T-helper 17 cell (primary cell): ENCODE results near the gene LCNL1. TPM values are rescaled to one million over a fixed set of nuclear protein-coding genes. Genes with fewer than 3 reads are reported as not detected.
"Not testable (repeated sequence)": the region's sequence is repeated elsewhere in the genome, so short reads cannot be mapped to it uniquely, and the experiment has no call there.

ENCODE experiments used
- ATAC-seq: fragments of 150-1000 bp; cut with Tn5 transposase; 2 replicates; pipeline ENCODE4 v1.10.0; 2021; ENCODE audit warnings: mild to moderate bottlenecking, moderate library complexity
- DNase-seq, 3 donors: peaks; one replicate each; pipeline versions ENCODE4 v3.0.0 to v3.0.0-alpha.2; 2020 to 2021
- H3K9me3 ChIP-seq: one replicate; pipeline ENCODE4 v1.7.0; 2013; ENCODE audit warnings: low read length, mild to moderate bottlenecking; ENCODE audit not compliant: control insufficient read depth, poor library complexity, severe bottlenecking
- H3K27ac Mint-ChIP-seq: one replicate; pipeline ENCODE4 v1.8.0; 2022; ENCODE audit warnings: mild to moderate bottlenecking, moderate library complexity, mixed read lengths
- H3K27me3 Mint-ChIP-seq: one replicate; pipeline ENCODE4 v1.8.0; 2022; ENCODE audit warnings: mixed read lengths
- H3K36me3 Mint-ChIP-seq: one replicate; pipeline ENCODE4 v1.8.0; 2022; ENCODE audit warnings: low read depth, mixed read lengths
- H3K4me1 Mint-ChIP-seq: one replicate; pipeline ENCODE4 v1.8.0; 2022; ENCODE audit warnings: mild to moderate bottlenecking, mixed read lengths
- H3K4me3 Mint-ChIP-seq: one replicate; pipeline ENCODE4 v1.8.0; 2022; ENCODE audit warnings: mild to moderate bottlenecking, moderate library complexity, mixed read lengths
- total RNA-seq, 4 donors: library from RNA in 2 of 4; stranded (reverse) in 2 of 4; gene quantifications; one replicate each; pipeline ENCODE4 v1.2.3 and lab custom pipeline; 2022 to 2026

Gene LCNL1
- total RNA-seq, 2 donors from 2014 or later, result 0.96 to 2.9 TPM

GRCh38 chr9:137029058-137029936 is 46.5 kb downstream of the LCNL1 start:
- H3K27ac Mint-ChIP-seq, result peak overlapping the region; percentile 87
- H3K9me3 ChIP-seq, result no peaks in the 10 kb centered on the region
- H3K27me3 Mint-ChIP-seq, result no peaks in the 10 kb centered on the region
- peak overlapping the region; percentile 94 for H3K4me3 Mint-ChIP-seq
- peaks cover 31% of the 10 kb centered on the region for H3K4me1 Mint-ChIP-seq
- no peaks in the 10 kb centered on the region for H3K36me3 Mint-ChIP-seq
- DNase-seq (peak; percentile 59 to 72 (median 61)), ATAC-seq (peak; percentile 45)

- ATAC-seq (no peak), DNase-seq (no peak)
- no peaks in the 10 kb centered on the region for H3K27me3 Mint-ChIP-seq
- H3K9me3 ChIP-seq, result no peaks in the 10 kb centered on the region
- no peaks in the 10 kb centered on the region for H3K36me3 Mint-ChIP-seq
- H3K4me1 Mint-ChIP-seq, result peaks cover 38% of the 10 kb centered on the region
- H3K27ac Mint-ChIP-seq, result peak overlapping the region; percentile 87
- H3K4me3 Mint-ChIP-seq, result peak overlapping the region; percentile 94
These were observed 47.2 kb downstream of the LCNL1 start for GRCh38 chr9:137030006-137030405.

GRCh38 chr9:137030538-137031527 is 48.0 kb downstream of the LCNL1 start:
- no peak for ATAC-seq
- H3K9me3 ChIP-seq, result no peaks in the 10 kb centered on the region
- H3K27me3 Mint-ChIP-seq, result no peaks in the 10 kb centered on the region
- H3K4me3 Mint-ChIP-seq, result peak overlapping the region; percentile 94
- H3K27ac Mint-ChIP-seq, result peak overlapping the region; percentile 87
- H3K4me1 Mint-ChIP-seq, result peaks cover 43% of the 10 kb centered on the region
- no peaks in the 10 kb centered on the region for H3K36me3 Mint-ChIP-seq
- no peak for DNase-seq

GRCh38 chr9:137031904-137032640 is 49.3 kb downstream of the LCNL1 start, which contains the start of gene FUT7:
Gene FUT7, minus strand, starts transcription at chr9:137032088. Its CDS starts 97 bp downstream, at chr9:137031991.
- H3K4me3 Mint-ChIP-seq, result peak within 1 kb of the TSS; percentile 94
- peaks cover 38% of the 10 kb centered on the region for H3K4me1 Mint-ChIP-seq
- peak; percentile 14 for ATAC-seq
- DNase-seq, result peak in 1 of 3 donors; percentile 35
- no peaks in the 10 kb centered on the region for H3K36me3 Mint-ChIP-seq
- no peaks in the 10 kb centered on the region for H3K9me3 ChIP-seq
- H3K27ac Mint-ChIP-seq, result peak within 1 kb of the TSS; percentile 87
- no peaks in the 10 kb centered on the region for H3K27me3 Mint-ChIP-seq

- no peaks in the 10 kb centered on the region for H3K9me3 ChIP-seq
- H3K4me3 Mint-ChIP-seq, result peak overlapping the region; percentile 79
- H3K4me1 Mint-ChIP-seq, result peaks cover 35% of the 10 kb centered on the region
- no peaks in the 10 kb centered on the region for H3K27me3 Mint-ChIP-seq
- DNase-seq (peak in 2 of 3 donors; percentile 38 to 41), ATAC-seq (peak; percentile 35)
- no peaks in the 10 kb centered on the region for H3K36me3 Mint-ChIP-seq
- H3K27ac Mint-ChIP-seq, result peak overlapping the region; percentile 62
These were observed 50.1 kb downstream of the LCNL1 start for GRCh38 chr9:137032858-137033257.

GRCh38 chr9:137033481-137033880 is 50.7 kb downstream of the LCNL1 start:
- ATAC-seq, H3K36me3 Mint-ChIP-seq, H3K27me3 Mint-ChIP-seq, H3K9me3 ChIP-seq, DNase-seq: not testable (repeated sequence)
- Mint-ChIP-seq H3K27ac (peak overlapping the region; percentile 62), H3K4me1 (peaks cover 35% of the 10 kb centered on the region), H3K4me3 (peak overlapping the region; percentile 79)

GRCh38 chr9:137034039-137034708 is 51.4 kb downstream of the LCNL1 start:
- no peaks in the 10 kb centered on the region for H3K36me3 Mint-ChIP-seq
- H3K9me3 ChIP-seq, result no peaks in the 10 kb centered on the region
- peak overlapping the region; percentile 87 for H3K4me3 Mint-ChIP-seq
- ATAC-seq (no peak), DNase-seq (no peak)
- peaks cover 34% of the 10 kb centered on the region for H3K4me1 Mint-ChIP-seq
- peak overlapping the region; percentile 85 for H3K27ac Mint-ChIP-seq
- no peaks in the 10 kb centered on the region for H3K27me3 Mint-ChIP-seq

- H3K9me3 ChIP-seq, result no peaks in the 10 kb centered on the region
- peak; percentile 79 for ATAC-seq
- Mint-ChIP-seq H3K4me3 (peak overlapping the region; percentile 87), H3K36me3 (no peaks in the 10 kb centered on the region), H3K27me3 (no peaks in the 10 kb centered on the region), H3K27ac (peak overlapping the region; percentile 85), H3K4me1 (peaks cover 28% of the 10 kb centered on the region)
- DNase-seq, result peak; percentile 79 to 86 (median 80)
These were observed 52.1 kb downstream of the LCNL1 start for GRCh38 chr9:137034709-137035506.

Other genes with a start within 250 kb of the LCNL1 start
- under 1 TPM in 1 of 2 donors, not detected in 1; 0.90 TPM for gene LCN10, start 240.1 kb upstream of the LCNL1 start, total RNA-seq
- gene LCN6, start 234.5 kb upstream of the LCNL1 start, total RNA-seq, result not detected
- gene LCN8, start 224.8 kb upstream of the LCNL1 start, total RNA-seq, result under 1 TPM in 1 of 2 donors, not detected in 1; 0.65 TPM
- gene LCN15, start 218.5 kb upstream of the LCNL1 start, total RNA-seq, result not detected
- gene TMEM141, start 191.6 kb upstream of the LCNL1 start, total RNA-seq, result 10 to 100 TPM; 16.5 to 21.8 TPM
- 1 to 10 TPM; 1.8 to 2.2 TPM for gene CCDC183, start 186.7 kb upstream of the LCNL1 start, total RNA-seq
- gene RABL6, start 175.0 kb upstream of the LCNL1 start, total RNA-seq, result 10 to 100 TPM; 55.6 to 59.7 TPM
- gene AJM1, start 140.5 kb upstream of the LCNL1 start, total RNA-seq, result 1 to 10 TPM; 2.9 to 3.7 TPM
- 10 to 100 TPM; 33.8 to 36.2 TPM for gene PHPT1, start 133.6 kb upstream of the LCNL1 start, total RNA-seq
- 1 to 10 TPM; 3.4 TPM for gene MAMDC4, start 130.6 kb upstream of the LCNL1 start, total RNA-seq
- 100 to 1,000 TPM; 212 to 224 TPM for gene EDF1, start 116.7 kb upstream of the LCNL1 start, total RNA-seq
- gene TRAF2, start 96.5 kb upstream of the LCNL1 start, total RNA-seq, result 10 to 100 TPM; 20.8 to 21.4 TPM
- gene FBXW5, start 38.3 kb upstream of the LCNL1 start, total RNA-seq, result 10 to 100 TPM; 84.3 to 88.4 TPM
- 1 to 10 TPM; 1.4 to 2.7 TPM for gene C8G, start 37.8 kb upstream of the LCNL1 start, total RNA-seq
- gene LCN12, start 30.7 kb upstream of the LCNL1 start, total RNA-seq, result 1 to 10 TPM; 2.6 to 4.2 TPM
- gene PTGDS, start 5.5 kb upstream of the LCNL1 start, total RNA-seq, result 100 to 1,000 TPM in 1 of 2 donors, 10 to 100 TPM in 1; 21.4 to 166 TPM
- gene PAXX, start 9.4 kb downstream of the LCNL1 start, total RNA-seq, result 10 to 100 TPM; 85.7 to 89.9 TPM
- gene CLIC3, start 13.6 kb downstream of the LCNL1 start, total RNA-seq, result 1 to 10 TPM; 1.9 to 2.1 TPM
- gene ABCA2, start 45.2 kb downstream of the LCNL1 start, total RNA-seq, result 100 to 1,000 TPM; 120 to 131 TPM
- 10 to 100 TPM in 1 of 2 donors, 1 to 10 TPM in 1; 7.7 to 10.6 TPM for gene FUT7, start 49.1 kb downstream of the LCNL1 start, total RNA-seq
- gene NPDC1, start 63.2 kb downstream of the LCNL1 start, total RNA-seq, result 100 to 1,000 TPM; 139 to 202 TPM
- under 1 TPM in 1 of 2 donors, not detected in 1; 0.20 TPM for gene ENTPD2, start 71.1 kb downstream of the LCNL1 start, total RNA-seq
- under 1 TPM; 0.27 to 0.39 TPM for gene SAPCD2, start 87.6 kb downstream of the LCNL1 start, total RNA-seq
- gene UAP1L1, start 94.5 kb downstream of the LCNL1 start, total RNA-seq, result 10 to 100 TPM in 1 of 2 donors, 1 to 10 TPM in 1; 9.3 to 10.2 TPM
- 10 to 100 TPM; 62.0 to 62.3 TPM for gene MAN1B1, start 104.0 kb downstream of the LCNL1 start, total RNA-seq
- 100 to 1,000 TPM; 270 to 311 TPM for gene DPP7, start 131.7 kb downstream of the LCNL1 start, total RNA-seq
- gene GRIN1, start 156.2 kb downstream of the LCNL1 start, total RNA-seq, result not detected
- gene LRRC26, start 187.1 kb downstream of the LCNL1 start, total RNA-seq, result not detected
- gene TMEM210, start 189.1 kb downstream of the LCNL1 start, total RNA-seq, result not detected
- gene ANAPC2, start 205.6 kb downstream of the LCNL1 start, total RNA-seq, result 100 to 1,000 TPM; 114 to 116 TPM
- gene SSNA1, start 205.7 kb downstream of the LCNL1 start, total RNA-seq, result 10 to 100 TPM; 39.4 to 48.3 TPM
- 1 to 10 TPM; 5.7 to 6.3 TPM for gene TPRN, start 217.7 kb downstream of the LCNL1 start, total RNA-seq
- gene TMEM203, start 222.7 kb downstream of the LCNL1 start, total RNA-seq, result 10 to 100 TPM; 21.3 to 21.4 TPM
- gene NDOR1, start 222.7 kb downstream of the LCNL1 start, total RNA-seq, result 10 to 100 TPM; 24.0 to 30.7 TPM
- gene RNF208, start 239.2 kb downstream of the LCNL1 start, total RNA-seq, result 1 to 10 TPM; 1.2 to 5.3 TPM
- under 1 TPM in 1 of 2 donors, not detected in 1; 0.52 TPM for gene CYSRT1, start 242.2 kb downstream of the LCNL1 start, total RNA-seq
- not detected for gene RNF224, start 244.5 kb downstream of the LCNL1 start, total RNA-seq
- not detected for gene SLC34A3, start 247.9 kb downstream of the LCNL1 start, total RNA-seq